ENCODE results near the gene TEX261.

GRCh38 chr2:71006323-71006722 is 11.7 kb upstream of the TEX261 start:
- TF ChIP-seq, protein P1, sequence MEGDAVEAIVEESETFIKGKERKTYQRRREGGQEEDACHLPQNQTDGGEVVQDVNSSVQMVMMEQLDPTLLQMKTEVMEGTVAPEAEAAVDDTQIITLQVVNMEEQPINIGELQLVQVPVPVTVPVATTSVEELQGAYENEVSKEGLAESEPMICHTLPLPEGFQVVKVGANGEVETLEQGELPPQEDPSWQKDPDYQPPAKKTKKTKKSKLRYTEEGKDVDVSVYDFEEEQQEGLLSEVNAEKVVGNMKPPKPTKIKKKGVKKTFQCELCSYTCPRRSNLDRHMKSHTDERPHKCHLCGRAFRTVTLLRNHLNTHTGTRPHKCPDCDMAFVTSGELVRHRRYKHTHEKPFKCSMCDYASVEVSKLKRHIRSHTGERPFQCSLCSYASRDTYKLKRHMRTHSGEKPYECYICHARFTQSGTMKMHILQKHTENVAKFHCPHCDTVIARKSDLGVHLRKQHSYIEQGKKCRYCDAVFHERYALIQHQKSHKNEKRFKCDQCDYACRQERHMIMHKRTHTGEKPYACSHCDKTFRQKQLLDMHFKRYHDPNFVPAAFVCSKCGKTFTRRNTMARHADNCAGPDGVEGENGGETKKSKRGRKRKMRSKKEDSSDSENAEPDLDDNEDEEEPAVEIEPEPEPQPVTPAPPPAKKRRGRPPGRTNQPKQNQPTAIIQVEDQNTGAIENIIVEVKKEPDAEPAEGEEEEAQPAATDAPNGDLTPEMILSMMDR (conservative IDR thresholded peaks at IDR 0.05; ENCODE audit: low read length), result no peak
- TF ChIP-seq EZH2phosphoT487 (IDR thresholded peaks at IDR 0.05; ENCODE audit: borderline replicate concordance, low read depth, low read length), result no peak

Measured in OCI-LY7 (cell line).